HUES64 (cell line): Measurements from ENCODE around the gene GRB10.

Experiments
- H3K27ac ChIP-seq: 2 replicates; pipeline ENCODE4 v1.7.0; 2013; ENCODE audit warnings: low read depth, low read length, inconsistent platforms
- H3K27me3 ChIP-seq: 2 replicates; pipeline ENCODE4 v1.6.1; 2013; ENCODE audit warnings: mild to moderate bottlenecking, low read length; ENCODE audit not compliant: insufficient read depth
- H3K36me3 ChIP-seq: 2 replicates; pipeline ENCODE4 v1.6.1; 2013; ENCODE audit warnings: mild to moderate bottlenecking, low read length; ENCODE audit not compliant: insufficient read depth
- H3K4me1 ChIP-seq: 2 replicates; pipeline ENCODE4 v1.6.1; 2013; ENCODE audit warnings: mild to moderate bottlenecking, low read length, moderate library complexity; ENCODE audit not compliant: insufficient read depth
- H3K4me3 ChIP-seq: 2 replicates; pipeline ENCODE4 v1.5.1; 2013; ENCODE audit warnings: mild to moderate bottlenecking, low read length, moderate library complexity
- H3K9ac ChIP-seq: 2 replicates; pipeline ENCODE4 v1.6.1; 2013; ENCODE audit warnings: mild to moderate bottlenecking, low read depth, low read length
- H3K9me3 ChIP-seq: 2 replicates; pipeline ENCODE4 v1.6.1; 2013; ENCODE audit warnings: low read depth, low read length; ENCODE audit not compliant: insufficient read depth
- WGBS: fragments of 150-250, 120-280 bp; methylation state at CpG from one replicate; pipeline ENCODE4 v1.1.7; 2013; ENCODE audit warnings: missing lambda C conversion rate; 5-methylcytosine and 5-hydroxymethylcytosine counted together

GRB10 gene

DNA sequence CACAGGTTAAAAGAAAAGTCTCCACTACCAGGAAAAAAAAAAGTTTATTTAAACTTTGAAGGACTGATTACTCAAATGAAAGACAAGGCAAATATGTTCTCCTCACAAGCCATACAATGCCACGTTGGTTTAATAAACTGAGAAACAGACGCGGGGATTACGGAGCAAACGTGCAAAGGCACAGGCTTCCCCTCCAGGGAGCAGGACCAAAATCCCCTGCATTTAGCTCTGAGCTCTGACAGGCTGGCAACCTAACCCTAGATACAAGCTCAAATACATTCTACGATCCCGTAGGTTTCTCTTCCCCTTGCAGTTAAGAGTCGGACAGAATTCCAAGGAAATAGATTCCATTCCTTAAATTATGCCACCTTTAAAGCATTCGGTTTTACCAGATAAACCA, 7.7 kb upstream of the GRB10 start:
- WGBS = 78% methylated on average over 9 of the region's 9 CpGs
- H3K4me1 ChIP-seq = peaks cover 26% of the 10 kb centered on the region
- no peaks in the 10 kb centered on the region for H3K36me3 ChIP-seq
- H3K9ac ChIP-seq = no peak overlapping the region
- peaks cover 28% of the 10 kb centered on the region for H3K27me3 ChIP-seq
- H3K9me3 ChIP-seq = no peaks in the 10 kb centered on the region
- H3K27ac ChIP-seq = no peak overlapping the region
- peak overlapping the region; percentile 13 for H3K4me3 ChIP-seq

DNA sequence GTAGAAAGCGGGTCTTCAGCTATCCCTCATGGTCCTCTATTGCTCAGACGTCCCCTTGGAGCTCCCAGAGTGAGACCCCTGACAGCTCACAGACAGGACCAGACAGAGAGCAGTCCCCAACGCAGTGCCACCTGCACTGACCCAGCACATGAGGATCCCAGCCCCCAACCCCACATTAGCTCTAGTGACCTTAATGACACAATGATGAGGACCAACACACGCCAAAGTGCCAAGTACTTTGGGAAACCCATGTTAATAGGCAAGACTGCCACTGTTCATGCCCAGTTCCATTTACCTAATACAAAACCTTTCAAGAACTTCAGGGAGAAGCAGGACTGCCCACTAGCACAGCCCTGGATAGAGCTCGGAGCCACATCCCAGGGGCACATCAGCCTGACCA, 5.7 kb upstream of the GRB10 start:
- Histone ChIP-seq H3K27me3 (peaks cover 12% of the 10 kb centered on the region; the same call in 1 of the 2 replicates), H3K4me3 (no peak overlapping the region), H3K9me3 (no peaks in the 10 kb centered on the region), H3K4me1 (peaks cover 24% of the 10 kb centered on the region), H3K27ac (no peak overlapping the region), H3K36me3 (no peaks in the 10 kb centered on the region), H3K9ac (no peak overlapping the region)
- 94% methylated on average over 5 of the region's 5 CpGs for WGBS

DNA sequence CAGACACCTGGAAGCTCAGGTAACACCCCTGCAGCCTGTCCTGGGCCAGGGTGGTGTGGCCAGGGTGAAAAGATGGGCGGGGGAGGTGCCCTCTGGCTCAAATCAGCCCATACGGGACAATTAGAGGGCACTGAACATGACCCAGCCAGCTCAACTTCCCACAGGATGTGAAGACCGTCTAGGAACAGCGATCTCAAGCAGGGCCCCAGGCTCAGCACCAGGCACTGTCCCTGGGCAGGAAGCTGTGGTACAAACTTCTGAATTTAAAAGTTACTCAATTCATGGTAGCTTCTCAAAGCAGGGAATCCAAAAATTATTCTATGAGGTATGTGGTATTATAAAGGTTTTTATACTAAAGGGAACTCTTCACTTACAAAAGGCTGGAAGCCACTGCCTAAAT, 5.1 kb upstream of the GRB10 start:
- Histone ChIP-seq H3K4me1 (peaks cover 24% of the 10 kb centered on the region), H3K36me3 (no peaks in the 10 kb centered on the region), H3K9me3 (no peaks in the 10 kb centered on the region), H3K9ac (no peak overlapping the region), H3K27me3 (peaks cover 12% of the 10 kb centered on the region), H3K4me3 (no peak overlapping the region), H3K27ac (no peak overlapping the region)
- 96% methylated on average over 4 of the region's 4 CpGs for WGBS

DNA sequence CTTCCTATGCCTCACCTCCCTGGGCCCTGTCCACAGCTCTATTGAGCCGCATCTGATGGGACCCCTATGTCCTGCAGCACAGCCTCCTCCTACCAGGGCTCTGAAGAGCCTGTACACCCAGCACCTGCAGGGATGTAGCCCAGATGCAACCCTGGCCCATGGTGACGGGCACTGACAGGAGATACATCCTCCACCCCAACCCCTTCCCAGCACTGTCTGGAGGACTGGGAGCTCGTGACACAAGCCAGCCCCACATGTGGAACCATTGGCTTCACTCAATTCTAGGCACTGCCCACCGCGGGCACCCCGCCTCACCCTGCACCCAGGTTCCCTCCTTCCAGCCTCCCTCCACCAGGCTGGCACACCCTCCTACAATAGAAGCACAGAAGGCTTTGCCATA, 2.6 kb upstream of the GRB10 start:
- H3K27ac ChIP-seq = no peak overlapping the region
- WGBS = 95% methylated on average over 6 of the region's 6 CpGs

DNA sequence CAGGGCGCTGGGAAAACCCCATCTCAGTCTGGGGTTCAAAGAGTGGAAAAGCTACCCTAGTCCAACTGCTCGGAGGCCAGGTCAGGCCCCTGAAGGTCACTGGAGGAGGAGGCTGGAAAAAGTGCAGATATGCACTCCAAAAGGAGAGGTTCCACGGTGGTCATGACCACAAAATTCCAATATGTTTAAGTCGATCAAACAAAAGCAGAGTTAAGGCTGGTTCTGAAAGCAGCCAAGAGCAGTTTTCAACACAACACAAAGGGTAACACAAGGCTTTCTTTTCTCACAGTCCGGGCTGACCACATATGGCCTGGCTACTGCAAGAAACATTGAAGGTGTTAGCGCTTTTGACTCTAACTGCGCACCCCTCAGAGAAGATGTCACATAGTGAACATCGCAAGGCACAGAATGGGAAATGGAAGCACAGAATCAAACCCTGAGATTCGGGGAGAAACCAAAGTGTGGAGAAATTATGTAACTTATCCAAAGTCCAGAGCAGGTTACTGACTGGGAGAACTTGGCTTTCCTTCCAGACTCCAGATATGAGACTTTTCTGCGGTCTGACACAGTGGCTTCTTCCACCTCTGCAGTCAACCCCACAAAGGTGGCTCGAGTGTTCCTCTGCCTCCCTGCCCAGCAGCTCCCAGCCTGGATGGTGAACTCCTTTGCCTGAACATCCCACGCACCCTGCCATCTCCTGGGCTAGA, 1.3 kb upstream of the GRB10 start:
- Histone ChIP-seq H3K9ac (no peak overlapping the region), H3K4me1 (peaks cover 18% of the 10 kb centered on the region), H3K36me3 (no peaks in the 10 kb centered on the region), H3K27ac (no peak overlapping the region), H3K27me3 (peaks cover 10% of the 10 kb centered on the region), H3K9me3 (no peaks in the 10 kb centered on the region), H3K4me3 (no peak overlapping the region)
- 91% methylated on average over 12 of the region's 12 CpGs for WGBS

More for the DNA sequence above, 2.6 kb upstream of the GRB10 start:
- Histone ChIP-seq H3K27me3 (peaks cover 10% of the 10 kb centered on the region), H3K36me3 (no peaks in the 10 kb centered on the region), H3K4me3 (no peak overlapping the region), H3K9ac (no peak overlapping the region), H3K4me1 (peaks cover 24% of the 10 kb centered on the region), H3K9me3 (no peaks in the 10 kb centered on the region)

DNA sequence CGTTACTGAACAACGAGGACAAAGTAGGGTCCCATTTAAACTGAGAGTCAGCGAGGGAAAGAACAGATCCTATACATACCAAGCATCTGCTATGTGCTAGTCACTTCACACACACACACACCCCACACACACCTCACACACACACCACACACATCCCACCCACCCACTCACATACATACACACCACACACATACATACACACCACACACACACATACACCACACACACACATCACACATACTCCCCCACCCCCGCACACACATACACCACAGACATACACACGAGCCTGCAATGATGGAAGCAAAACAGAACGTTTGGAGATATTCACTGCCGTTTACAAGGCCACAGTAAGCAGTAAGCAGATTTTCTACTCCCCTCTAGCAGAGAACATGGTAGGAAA, 607 bp upstream of the GRB10 start:
- Histone ChIP-seq H3K4me1 (peaks cover 18% of the 10 kb centered on the region), H3K9ac (no peak overlapping the region), H3K9me3 (no peaks in the 10 kb centered on the region), H3K27ac (no peak overlapping the region), H3K27me3 (peaks cover 10% of the 10 kb centered on the region), H3K4me3 (peak overlapping the region; percentile 60), H3K36me3 (no peaks in the 10 kb centered on the region; the same call in 1 of the 2 replicates)
- whole genome bisulfite sequencing = 75% methylated on average over 7 of the region's 7 CpGs

DNA sequence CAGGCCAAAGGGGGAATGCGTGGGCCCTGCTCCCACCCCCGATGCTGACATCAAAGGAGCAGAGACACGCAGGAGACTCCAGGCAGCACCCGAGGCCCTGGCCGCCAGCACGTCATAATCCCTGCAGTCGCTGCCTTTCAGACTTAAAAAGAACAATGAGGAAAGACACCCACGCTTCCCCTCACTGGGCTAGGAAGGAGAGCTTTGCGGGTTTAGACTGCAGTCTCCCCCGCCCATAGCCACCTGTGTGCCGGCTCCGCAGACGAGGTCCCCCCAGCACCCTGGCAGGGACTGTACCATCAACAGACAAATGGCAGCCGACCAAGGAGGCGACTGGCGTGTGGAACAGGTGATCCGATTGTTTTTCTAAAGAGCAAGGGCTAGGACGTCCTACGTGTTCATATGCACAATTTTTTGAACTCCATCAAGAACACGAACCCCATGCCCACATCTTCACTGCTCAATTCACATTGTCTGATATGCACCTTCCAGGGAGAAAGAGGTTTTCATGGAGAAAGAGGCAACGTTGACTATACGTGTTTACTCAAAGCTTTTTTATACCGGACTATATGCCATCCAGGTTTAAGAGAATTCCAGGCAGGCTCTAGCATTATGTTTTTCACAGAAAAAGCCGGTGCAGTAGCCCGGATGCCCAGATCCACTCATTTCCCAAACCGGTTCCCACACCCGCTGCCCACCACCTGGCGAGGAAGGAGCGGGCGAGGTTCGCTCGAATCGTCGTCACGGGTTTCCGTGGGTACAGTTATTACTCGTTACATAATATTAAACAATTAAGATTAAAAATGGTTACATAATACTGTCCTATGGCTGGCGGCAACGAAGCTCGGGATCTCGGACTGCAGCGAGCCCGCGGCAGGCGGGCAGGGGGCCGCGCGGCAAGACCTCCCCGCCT, 1.1 kb downstream of the GRB10 start:
- H3K4me3 ChIP-seq = peak overlapping the region; percentile 60
- no peaks in the 10 kb centered on the region for H3K9me3 ChIP-seq
- no peaks in the 10 kb centered on the region; the same call in 1 of the 2 replicates for H3K36me3 ChIP-seq
- WGBS = 68% methylated on average over 43 of the region's 49 CpGs
- peaks cover 10% of the 10 kb centered on the region for H3K27me3 ChIP-seq
- peaks cover 18% of the 10 kb centered on the region for H3K4me1 ChIP-seq
- no peak overlapping the region for H3K27ac ChIP-seq
- peak overlapping the region; percentile 11; the same call in 1 of the 2 replicates for H3K9ac ChIP-seq

DNA sequence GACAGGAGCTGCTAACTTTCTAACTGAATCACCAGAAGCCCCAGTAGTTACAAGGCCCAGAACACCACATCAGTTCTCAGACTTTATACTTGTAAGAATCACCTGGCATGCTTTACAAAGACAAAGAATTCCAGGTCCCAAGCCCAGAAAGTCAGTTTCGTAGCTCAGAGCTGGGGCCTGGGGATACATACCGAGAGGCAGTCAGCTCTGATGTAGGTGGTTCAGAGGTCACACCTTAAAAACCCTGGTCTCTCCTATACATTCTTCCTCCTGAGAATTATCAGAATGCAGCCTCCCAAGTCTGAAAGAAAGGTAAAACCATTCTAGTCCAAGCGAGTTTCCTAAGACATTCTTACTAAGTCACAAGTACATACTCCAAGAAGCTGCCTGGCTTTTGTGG, 2.3 kb downstream of the GRB10 start:
- Histone ChIP-seq H3K27ac (no peak overlapping the region), H3K4me1 (peaks cover 24% of the 10 kb centered on the region), H3K36me3 (no peaks in the 10 kb centered on the region; the same call in 1 of the 2 replicates), H3K9me3 (no peaks in the 10 kb centered on the region), H3K27me3 (peaks cover 10% of the 10 kb centered on the region), H3K4me3 (no peak overlapping the region), H3K9ac (no peak overlapping the region)
- 88% methylated on average over 3 of the region's 3 CpGs for WGBS

DNA sequence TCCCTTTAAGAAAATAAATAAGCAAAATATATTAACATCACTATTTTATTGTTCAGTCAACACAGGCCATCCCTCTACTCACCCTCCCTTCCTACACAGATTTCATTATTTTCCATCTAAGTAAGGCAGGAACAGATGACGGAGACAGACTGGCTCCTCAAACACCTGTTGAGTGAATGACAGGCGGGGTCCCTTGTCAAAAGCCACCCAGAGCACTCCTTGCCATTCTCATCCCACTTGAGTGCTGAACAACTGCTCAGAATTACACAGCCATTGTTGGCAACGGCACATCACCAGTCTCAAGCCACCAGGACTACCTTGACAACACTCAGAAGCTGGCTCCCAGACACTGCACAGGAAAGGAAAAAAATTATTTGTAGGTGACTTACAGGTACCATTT, 3.3 kb downstream of the GRB10 start:
- WGBS = 95% methylated on average over 3 of the region's 3 CpGs
- H3K36me3 ChIP-seq = no peaks in the 10 kb centered on the region; the same call in 1 of the 2 replicates
- H3K9ac ChIP-seq = no peak overlapping the region
- H3K27me3 ChIP-seq = peaks cover 7% of the 10 kb centered on the region
- H3K9me3 ChIP-seq = no peaks in the 10 kb centered on the region
- no peak overlapping the region for H3K27ac ChIP-seq
- no peak overlapping the region for H3K4me3 ChIP-seq
- peaks cover 24% of the 10 kb centered on the region for H3K4me1 ChIP-seq

DNA sequence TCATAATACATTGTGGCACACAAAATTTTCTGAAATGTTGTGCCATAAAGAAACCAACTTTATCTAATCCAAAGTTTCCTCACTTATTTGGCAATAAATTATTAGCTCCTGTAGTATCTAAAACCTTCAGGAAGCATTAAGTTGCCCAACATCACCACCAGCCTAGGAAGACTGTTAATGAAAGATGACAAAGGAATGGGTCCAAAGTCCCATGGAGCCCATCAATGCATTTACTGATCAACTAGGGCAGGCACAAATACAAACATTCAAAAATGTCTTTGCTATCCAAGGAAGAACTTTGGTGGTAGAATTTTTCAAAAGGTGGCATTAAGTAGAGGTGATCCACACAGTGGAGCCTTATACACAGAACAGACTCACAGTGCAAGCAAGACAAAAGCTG, 4.5 kb downstream of the GRB10 start:
- H3K4me3 ChIP-seq = no peak overlapping the region
- no peak overlapping the region for H3K9ac ChIP-seq
- H3K36me3 ChIP-seq = no peaks in the 10 kb centered on the region; the same call in 1 of the 2 replicates
- peaks cover 21% of the 10 kb centered on the region for H3K4me1 ChIP-seq
- no peaks in the 10 kb centered on the region for H3K9me3 ChIP-seq
- H3K27ac ChIP-seq = no peak overlapping the region
- H3K27me3 ChIP-seq = peaks cover 6% of the 10 kb centered on the region

DNA sequence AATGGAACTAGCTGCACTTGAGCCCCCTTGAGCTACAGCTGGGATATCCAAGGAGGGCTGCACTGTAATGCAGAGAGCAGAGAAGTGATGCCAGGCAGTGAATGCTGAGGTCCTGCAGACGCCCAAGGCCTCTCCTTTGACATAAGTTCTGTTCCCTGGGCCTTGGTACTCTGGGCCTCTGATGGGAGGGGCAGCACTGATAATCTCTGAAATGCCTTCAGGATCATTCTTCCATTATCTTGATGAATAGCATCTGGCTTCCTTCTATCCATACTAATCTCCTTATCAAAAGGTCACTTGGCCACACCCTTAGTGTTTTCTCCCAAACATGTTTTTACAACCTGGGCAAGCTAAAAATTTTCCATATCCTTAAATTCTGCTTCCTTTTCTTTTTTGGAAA, 6.9 kb downstream of the GRB10 start:
- Histone ChIP-seq H3K27me3 (no peaks in the 10 kb centered on the region), H3K4me3 (no peak overlapping the region), H3K27ac (no peak overlapping the region), H3K36me3 (no peaks in the 10 kb centered on the region; the same call in 1 of the 2 replicates), H3K9ac (no peak overlapping the region), H3K4me1 (peaks cover 15% of the 10 kb centered on the region; the same call in 1 of the 2 replicates), H3K9me3 (no peaks in the 10 kb centered on the region)
- WGBS = 83% methylated on average over 1 of the region's 1 CpG
